OCI-LY3 (cell line): ENCODE measurements around the gene FYN.
A peak's percentile ranks its signal among the peaks of the same experiment; 100 is the strongest.

Experiments
- H2AFZ ChIP-seq: fragments of 200-600, 300-600 bp; shearing (Covaris generic); 2 replicates; pipeline ENCODE4 v1.6.0; 2014; ENCODE audit warnings: antibody characterized with exemption, low read depth, low read length
- H3K27ac ChIP-seq: fragments of 200-600, 300-600 bp; sonication (generic); 2 replicates; pipeline ENCODE4 v1.5.1; 2014; ENCODE audit warnings: mild to moderate bottlenecking, low read length, moderate library complexity, mixed read lengths
- H3K27me3 ChIP-seq: fragments of 200-600, 300-600 bp; sonication (generic); 2 replicates; pipeline ENCODE4 v1.6.1; 2014; ENCODE audit warnings: low read depth, low read length, mixed read lengths
- H3K36me3 ChIP-seq: fragments of 200-600, 300-600 bp; sonication (generic); replicated peaks from 2 replicates; pipeline ENCODE3; 2014; ENCODE audit warnings: low read depth, low read length, mixed read lengths
- H3K4me1 ChIP-seq: fragments of 300-600, 200-600 bp; sonication (generic); 2 replicates; pipeline ENCODE4 v1.6.1; 2014; ENCODE audit warnings: low read length, mixed read lengths
- H3K4me2 ChIP-seq: fragments of 200-600, 300-600 bp; sonication (generic); 2 replicates; pipeline ENCODE4 v1.6.1; 2014; ENCODE audit warnings: low read length, mixed read lengths
- H3K4me3 ChIP-seq: fragments of 300-600, 200-600 bp; sonication (generic); 2 replicates; pipeline ENCODE4 v1.5.1; 2014; ENCODE audit warnings: antibody characterized with exemption, mild to moderate bottlenecking, low read length, moderate library complexity
- H3K79me2 ChIP-seq: fragments of 300-600, 200-600 bp; shearing (Covaris generic); 2 replicates; pipeline ENCODE4 v1.6.1; 2014; ENCODE audit warnings: mild to moderate bottlenecking, low read length, mixed read lengths
- H3K9ac ChIP-seq: fragments of 300-600, 200-600 bp; shearing (Covaris generic); 2 replicates; pipeline ENCODE4 v1.6.0; 2014; ENCODE audit warnings: mild to moderate bottlenecking, low read length, moderate library complexity
- H3K9me3 ChIP-seq: fragments of 200-600, 300-600 bp; shearing (Covaris generic); 2 replicates; pipeline ENCODE4 v1.6.1; 2014; ENCODE audit warnings: low read length, mixed read lengths; ENCODE audit not compliant: insufficient read depth
- H4K20me1 ChIP-seq: fragments of 200-600, 300-600 bp; sonication (generic); 2 replicates; pipeline ENCODE4 v1.6.1; 2016; ENCODE audit warnings: low read length, mixed read lengths; ENCODE audit not compliant: insufficient read depth
- EZH2phosphoT487 ChIP-seq: fragments of 200-600 bp; shearing (Covaris generic); IDR thresholded peaks from 2 replicates; pipeline ENCODE4 v1.6.1; 2018; ENCODE audit warnings: antibody characterized with exemption, mixed run types, low read depth
- TF ChIP-seq, protein P1 (sequence below): fragments of 200-600, 300-600 bp; sonication (generic); IDR thresholded peaks from 2 replicates; pipeline ENCODE4 v1.5.1; 2014; ENCODE audit warnings: antibody characterized with exemption, low read length, low read depth

Gene FYN

DNA sequence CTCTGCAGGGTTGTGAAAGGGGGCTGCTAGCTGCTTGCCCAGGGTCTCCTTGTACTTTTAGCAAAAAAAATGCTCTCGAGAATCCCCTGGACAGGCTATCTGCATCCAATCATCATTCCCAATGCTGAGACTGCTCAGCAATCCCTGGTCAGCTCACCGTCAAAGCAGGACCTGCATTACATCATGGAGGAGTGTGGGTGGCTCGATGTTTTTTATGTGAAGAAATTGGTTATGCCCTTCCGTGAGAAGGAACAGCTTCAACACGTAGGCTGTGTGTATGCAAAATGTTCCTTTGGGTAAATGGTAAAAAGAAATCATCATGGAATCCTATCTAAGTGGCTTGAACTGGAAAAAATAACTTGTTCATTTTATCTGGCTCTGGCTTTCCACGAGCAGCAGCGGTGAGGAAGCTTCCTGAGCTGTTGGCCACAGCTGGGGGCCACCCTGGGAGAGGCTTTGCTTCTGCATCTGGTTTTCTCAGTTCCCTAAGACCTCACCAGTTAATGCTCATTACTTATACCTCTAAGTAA lies 111.4 kb downstream of the FYN start:
- no peak overlapping the region for H2AFZ ChIP-seq
- H3K4me1 ChIP-seq: peaks cover 38% of the 10 kb centered on the region
- peak overlapping the region; percentile 46 for H3K4me3 ChIP-seq
- H3K27ac ChIP-seq: no peak overlapping the region
- TF ChIP-seq EZH2phosphoT487: no peak
- TF ChIP-seq, protein P1, sequence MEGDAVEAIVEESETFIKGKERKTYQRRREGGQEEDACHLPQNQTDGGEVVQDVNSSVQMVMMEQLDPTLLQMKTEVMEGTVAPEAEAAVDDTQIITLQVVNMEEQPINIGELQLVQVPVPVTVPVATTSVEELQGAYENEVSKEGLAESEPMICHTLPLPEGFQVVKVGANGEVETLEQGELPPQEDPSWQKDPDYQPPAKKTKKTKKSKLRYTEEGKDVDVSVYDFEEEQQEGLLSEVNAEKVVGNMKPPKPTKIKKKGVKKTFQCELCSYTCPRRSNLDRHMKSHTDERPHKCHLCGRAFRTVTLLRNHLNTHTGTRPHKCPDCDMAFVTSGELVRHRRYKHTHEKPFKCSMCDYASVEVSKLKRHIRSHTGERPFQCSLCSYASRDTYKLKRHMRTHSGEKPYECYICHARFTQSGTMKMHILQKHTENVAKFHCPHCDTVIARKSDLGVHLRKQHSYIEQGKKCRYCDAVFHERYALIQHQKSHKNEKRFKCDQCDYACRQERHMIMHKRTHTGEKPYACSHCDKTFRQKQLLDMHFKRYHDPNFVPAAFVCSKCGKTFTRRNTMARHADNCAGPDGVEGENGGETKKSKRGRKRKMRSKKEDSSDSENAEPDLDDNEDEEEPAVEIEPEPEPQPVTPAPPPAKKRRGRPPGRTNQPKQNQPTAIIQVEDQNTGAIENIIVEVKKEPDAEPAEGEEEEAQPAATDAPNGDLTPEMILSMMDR: no peak
- H3K9me3 ChIP-seq: no peaks in the 10 kb centered on the region
- H4K20me1 ChIP-seq: 0 out of 2 replicates have a peak, but pooled peaks cover 3% of the 10 kb centered on the region
- peak overlapping the region; percentile 74 for H3K4me2 ChIP-seq
- H3K9ac ChIP-seq: no peak overlapping the region
- H3K36me3 ChIP-seq: no peaks in the 10 kb centered on the region
- peaks cover 16% of the 10 kb centered on the region for H3K27me3 ChIP-seq
- H3K79me2 ChIP-seq: no peaks in the 10 kb centered on the region

DNA sequence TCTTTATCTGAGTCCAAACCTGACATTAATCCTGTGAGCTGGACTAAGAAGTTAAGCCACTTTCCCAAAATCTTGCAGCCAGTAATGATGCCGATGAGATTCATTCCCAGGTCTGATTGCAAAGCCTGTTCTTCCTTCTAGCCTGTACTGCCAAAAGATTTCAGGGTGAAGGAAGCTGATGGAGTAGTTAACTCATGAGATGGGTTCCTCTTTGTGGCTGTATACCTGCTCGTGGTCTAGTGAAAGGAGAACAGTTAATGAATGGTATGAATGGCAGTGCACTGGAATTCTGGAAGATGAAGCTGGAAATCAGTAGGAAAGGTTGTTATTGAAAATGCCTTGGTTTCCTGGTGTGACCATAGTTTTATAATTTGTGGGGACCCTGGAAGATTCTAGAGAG lies 112.0 kb downstream of the FYN start:
- Histone ChIP-seq H3K27me3 (peaks cover 16% of the 10 kb centered on the region), H3K4me1 (peaks cover 38% of the 10 kb centered on the region), H3K36me3 (no peaks in the 10 kb centered on the region), H3K27ac (no peak overlapping the region), H3K9me3 (no peaks in the 10 kb centered on the region), H3K4me3 (no peak overlapping the region), H3K4me2 (no peak overlapping the region), H3K79me2 (no peaks in the 10 kb centered on the region), H2AFZ (no peak overlapping the region), H4K20me1 (0 out of 2 replicates have a peak, but pooled peaks cover 3% of the 10 kb centered on the region), H3K9ac (no peak overlapping the region)
- TF ChIP-seq, protein P1: no peak
- no peak for TF ChIP-seq EZH2phosphoT487

DNA sequence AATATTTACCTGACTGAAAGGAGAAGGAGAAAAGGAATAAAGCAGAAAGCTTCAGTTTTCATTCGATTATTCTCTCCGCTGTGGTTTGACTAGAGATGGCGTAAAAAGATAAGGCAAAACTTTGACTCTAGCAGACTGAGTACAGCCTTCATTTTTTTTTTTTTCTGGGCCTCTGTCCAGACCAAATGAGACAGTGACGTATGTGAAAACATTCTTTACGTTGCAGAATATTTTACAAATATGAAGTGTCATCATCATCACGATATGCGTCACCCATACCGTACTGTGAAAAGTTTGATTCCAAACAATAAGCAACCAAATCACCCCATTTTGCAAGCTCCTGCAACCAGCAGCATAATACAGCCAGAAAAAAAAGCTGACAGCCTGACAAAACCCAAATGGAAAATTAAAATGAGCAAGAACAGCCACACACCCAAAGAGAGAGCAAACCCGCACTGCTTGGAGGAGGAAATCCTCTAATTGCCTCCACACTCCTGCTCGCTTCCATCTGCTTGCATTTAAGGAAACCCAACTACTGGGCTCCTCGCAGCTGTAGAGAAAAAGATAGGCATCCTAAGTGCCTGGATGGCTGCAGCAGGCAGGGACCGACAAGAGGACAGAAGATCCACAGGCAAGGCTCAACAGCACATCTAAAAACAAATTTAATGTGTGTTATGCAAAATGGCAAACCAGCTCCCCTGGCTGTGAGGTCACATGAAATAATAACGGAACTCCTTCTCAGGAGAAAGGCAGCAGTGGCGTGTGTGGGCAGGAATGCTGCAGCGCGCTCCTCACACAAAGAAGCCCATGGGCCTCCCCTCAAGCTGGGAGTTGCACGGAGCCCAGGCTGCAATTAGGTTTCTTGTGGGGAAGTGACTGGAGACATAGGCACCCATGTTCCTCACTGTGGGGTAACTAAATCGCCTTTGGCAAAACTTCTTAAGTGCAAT lies 113.1 kb downstream of the FYN start:
- H3K79me2 ChIP-seq: no peaks in the 10 kb centered on the region
- H4K20me1 ChIP-seq: 0 out of 2 replicates have a peak, but pooled peaks cover 3% of the 10 kb centered on the region
- H3K9me3 ChIP-seq: no peaks in the 10 kb centered on the region
- no peak overlapping the region for H3K27ac ChIP-seq
- H3K36me3 ChIP-seq: no peaks in the 10 kb centered on the region
- no peak for TF ChIP-seq EZH2phosphoT487
- TF ChIP-seq, protein P1: no peak
- no peak overlapping the region for H3K4me2 ChIP-seq
- H3K4me1 ChIP-seq: peaks cover 38% of the 10 kb centered on the region
- no peak overlapping the region for H2AFZ ChIP-seq
- H3K4me3 ChIP-seq: no peak overlapping the region
- peaks cover 16% of the 10 kb centered on the region for H3K27me3 ChIP-seq
- H3K9ac ChIP-seq: no peak overlapping the region

DNA sequence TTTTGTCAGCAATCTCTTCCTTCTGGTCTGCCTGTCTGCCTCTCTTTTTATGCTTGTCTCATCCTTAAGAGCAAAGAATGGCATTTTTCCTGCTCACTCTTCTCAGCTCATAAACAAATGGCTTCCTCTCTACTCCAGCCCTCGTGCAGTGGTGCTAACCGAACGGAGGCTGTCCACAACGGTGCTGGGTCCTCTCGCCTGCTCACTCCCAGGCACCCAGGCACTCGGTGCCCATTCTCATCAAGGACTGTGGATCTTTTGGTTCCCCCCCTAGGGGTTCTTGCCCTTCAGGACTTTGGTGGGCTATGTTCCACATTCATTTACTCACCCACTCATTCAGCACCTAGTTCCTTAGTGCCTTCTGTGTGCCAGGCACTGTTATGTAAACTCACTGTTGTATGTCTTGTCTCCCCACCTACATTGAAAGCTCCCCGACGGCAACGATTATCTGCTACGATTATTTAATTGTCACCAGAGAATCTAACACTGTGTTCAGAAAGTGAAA lies 113.9 kb downstream of the FYN start:
- no peak overlapping the region for H3K4me2 ChIP-seq
- H4K20me1 ChIP-seq: 0 out of 2 replicates have a peak, but pooled peaks cover 3% of the 10 kb centered on the region
- no peak overlapping the region for H3K27ac ChIP-seq
- H3K79me2 ChIP-seq: no peaks in the 10 kb centered on the region
- TF ChIP-seq EZH2phosphoT487: no peak
- TF ChIP-seq, protein P1: no peak
- no peak overlapping the region for H3K9ac ChIP-seq
- H2AFZ ChIP-seq: no peak overlapping the region
- H3K4me3 ChIP-seq: no peak overlapping the region
- peaks cover 16% of the 10 kb centered on the region for H3K27me3 ChIP-seq
- H3K36me3 ChIP-seq: no peaks in the 10 kb centered on the region
- H3K4me1 ChIP-seq: peaks cover 32% of the 10 kb centered on the region
- H3K9me3 ChIP-seq: no peaks in the 10 kb centered on the region
